Nucleus accumbens (tissue), 56 donors: Measurements from ENCODE around the gene HSBP1L1.
"Not testable (repeated sequence)": the region's sequence is repeated elsewhere in the genome, so short reads cannot be mapped to it uniquely, and the experiment has no call there.

Experiments
- DNase-seq, 56 donors: peaks; one replicate each; lab custom pipeline; 2025; lab: John Stamatoyannopoulos, UW

Gene HSBP1L1

DNA sequence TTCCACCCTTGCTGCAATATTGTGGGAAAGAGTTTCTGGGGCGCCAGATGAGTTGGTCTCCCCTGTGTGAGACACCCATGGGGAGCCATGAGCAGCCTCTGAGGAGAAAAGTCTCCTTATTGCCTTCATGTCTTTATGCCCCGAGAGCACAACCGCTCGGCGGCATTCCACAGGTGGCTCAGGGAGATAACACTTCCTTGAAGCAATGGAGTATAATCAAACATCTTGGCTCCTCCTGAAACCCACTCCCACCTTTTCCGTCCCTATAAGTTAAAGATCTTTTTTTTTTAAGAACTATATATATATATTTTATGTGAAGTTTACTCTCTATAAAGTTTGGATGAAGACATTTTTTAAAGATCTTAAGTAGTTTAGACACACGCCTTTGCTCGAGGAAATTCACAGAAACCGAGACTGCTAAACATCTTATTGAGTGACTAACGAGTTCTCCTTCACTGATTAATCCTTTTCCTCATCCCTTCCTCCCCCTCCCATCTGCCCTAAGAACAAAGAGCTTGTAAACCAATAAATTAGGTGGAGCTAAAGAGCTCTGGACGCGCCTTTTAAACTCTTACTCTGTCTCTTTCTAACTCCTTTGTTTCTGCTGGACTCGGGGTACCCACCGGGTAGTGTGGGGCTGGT is 47.2 kb downstream of the HSBP1L1 start:
- not testable (repeated sequence) for DNase-seq

DNA sequence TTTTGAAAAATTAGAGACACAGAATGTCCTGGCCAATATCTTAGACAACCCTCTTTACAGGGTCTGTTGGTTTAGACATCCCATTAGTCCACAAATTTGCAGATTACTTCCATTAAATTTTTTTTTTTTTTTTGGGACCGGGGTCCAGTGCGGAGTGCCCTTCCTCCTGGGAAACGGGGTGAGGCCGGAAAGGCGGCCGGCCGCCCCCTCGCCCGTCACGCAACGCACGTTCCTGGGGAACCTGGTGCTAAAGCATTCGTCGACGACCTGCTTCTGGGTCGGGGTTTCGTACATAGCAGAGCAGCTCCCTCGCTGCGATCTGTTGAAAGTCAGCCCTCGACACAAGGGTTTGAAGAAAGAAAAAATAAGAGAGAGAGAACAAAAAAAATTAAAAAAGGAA is 48.3 kb downstream of the HSBP1L1 start:
- no peak for DNase-seq
